Sigmoid colon (tissue), 4 donors: ENCODE results near the gene ZNF496.
"Not testable (repeated sequence)": the region's sequence is repeated elsewhere in the genome, so short reads cannot be mapped to it uniquely, and the experiment has no call there.

Source experiments
- EP300 ChIP-seq, 4 donors: sonication (generic); formaldehyde crosslinking; IDR thresholded peaks; one replicate each; pipeline ENCODE4 v1.6.1; 2017; ENCODE audit warnings: antibody characterized with exemption in 4 of 4
- POLR2A ChIP-seq, 2 donors: fragments of 450-650 bp; IDR thresholded peaks; one replicate each; pipeline ENCODE4 v1.6.1; 2016; ENCODE audit warnings: antibody characterized with exemption in 2 of 2, mild to moderate bottlenecking in 2 of 2, moderate library complexity in 2 of 2
- TF ChIP-seq, protein P1 (sequence below), 4 experiments: fragments of 450-650 bp in 3 of 4; fragments of 200-600 bp in 1 of 4; IDR thresholded peaks; one replicate each; pipeline ENCODE4 v1.5.1; 2016 to 2019; ENCODE audit warnings: antibody characterized with exemption in 4 of 4, mild to moderate bottlenecking in 3 of 4, moderate library complexity in 2 of 4

DNA sequence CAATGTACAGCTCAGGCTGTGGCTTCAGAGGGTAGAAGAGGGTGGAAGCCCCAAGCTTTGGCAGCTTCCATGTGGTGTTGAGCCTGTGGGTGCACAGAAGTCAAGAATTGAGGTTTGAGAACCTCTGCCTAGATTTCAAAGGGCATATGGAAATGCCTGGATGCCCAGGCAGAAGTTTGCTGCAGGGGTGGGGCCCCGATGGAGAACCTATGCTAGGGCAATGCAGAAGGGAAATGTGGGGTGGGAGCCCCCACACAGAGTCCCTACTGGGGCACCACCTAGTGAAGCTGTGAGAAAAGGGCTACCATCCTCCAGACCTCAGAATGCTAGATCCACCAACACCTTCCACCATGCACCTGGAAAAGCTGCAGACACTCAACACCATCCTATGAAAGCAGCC is 34.7 kb upstream of the ZNF496 start:
- TF ChIP-seq, protein P1, sequence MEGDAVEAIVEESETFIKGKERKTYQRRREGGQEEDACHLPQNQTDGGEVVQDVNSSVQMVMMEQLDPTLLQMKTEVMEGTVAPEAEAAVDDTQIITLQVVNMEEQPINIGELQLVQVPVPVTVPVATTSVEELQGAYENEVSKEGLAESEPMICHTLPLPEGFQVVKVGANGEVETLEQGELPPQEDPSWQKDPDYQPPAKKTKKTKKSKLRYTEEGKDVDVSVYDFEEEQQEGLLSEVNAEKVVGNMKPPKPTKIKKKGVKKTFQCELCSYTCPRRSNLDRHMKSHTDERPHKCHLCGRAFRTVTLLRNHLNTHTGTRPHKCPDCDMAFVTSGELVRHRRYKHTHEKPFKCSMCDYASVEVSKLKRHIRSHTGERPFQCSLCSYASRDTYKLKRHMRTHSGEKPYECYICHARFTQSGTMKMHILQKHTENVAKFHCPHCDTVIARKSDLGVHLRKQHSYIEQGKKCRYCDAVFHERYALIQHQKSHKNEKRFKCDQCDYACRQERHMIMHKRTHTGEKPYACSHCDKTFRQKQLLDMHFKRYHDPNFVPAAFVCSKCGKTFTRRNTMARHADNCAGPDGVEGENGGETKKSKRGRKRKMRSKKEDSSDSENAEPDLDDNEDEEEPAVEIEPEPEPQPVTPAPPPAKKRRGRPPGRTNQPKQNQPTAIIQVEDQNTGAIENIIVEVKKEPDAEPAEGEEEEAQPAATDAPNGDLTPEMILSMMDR (IDR thresholded peaks at IDR 0.05) = not testable (repeated sequence)
- not testable (repeated sequence) for TF ChIP-seq POLR2A, EP300 (IDR thresholded peaks at IDR 0.05)
